LoVo (cell line): ENCODE results near the gene ADCY2.

ENCODE experiments used
- DNase-seq: peaks from one replicate; pipeline ENCODE4 v3.0.0-alpha.2; 2016; ENCODE audit warnings: low spot score

Gene ADCY2

GRCh38 chr5:7869474-7870136, 473.7 kb downstream of the ADCY2 start:
- DNase-seq, result no peak

DNA sequence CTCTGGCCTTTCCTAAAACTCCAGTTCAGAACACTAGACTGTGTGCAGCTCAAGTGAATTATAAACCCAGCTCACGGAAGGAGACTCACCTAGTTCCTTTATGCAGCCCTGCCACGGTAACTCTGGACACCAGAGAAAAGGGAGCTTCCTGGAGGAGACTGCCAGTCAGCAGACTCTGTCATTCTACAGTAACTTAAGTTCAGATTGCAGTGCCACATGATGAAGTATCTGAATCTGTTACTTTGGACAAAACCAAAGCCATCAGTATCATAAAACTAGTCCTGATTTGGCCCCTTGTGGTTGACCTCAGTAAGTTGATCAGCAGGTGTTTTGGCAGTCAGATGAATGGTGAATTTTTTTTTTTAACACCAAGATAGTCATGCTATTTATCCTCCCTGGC, 475.7 kb downstream of the ADCY2 start:
- DNase-seq, result no peak

- DNase-seq, result no peak
These were observed 476.7 kb downstream of the ADCY2 start for GRCh38 chr5:7872517-7873130.

DNA sequence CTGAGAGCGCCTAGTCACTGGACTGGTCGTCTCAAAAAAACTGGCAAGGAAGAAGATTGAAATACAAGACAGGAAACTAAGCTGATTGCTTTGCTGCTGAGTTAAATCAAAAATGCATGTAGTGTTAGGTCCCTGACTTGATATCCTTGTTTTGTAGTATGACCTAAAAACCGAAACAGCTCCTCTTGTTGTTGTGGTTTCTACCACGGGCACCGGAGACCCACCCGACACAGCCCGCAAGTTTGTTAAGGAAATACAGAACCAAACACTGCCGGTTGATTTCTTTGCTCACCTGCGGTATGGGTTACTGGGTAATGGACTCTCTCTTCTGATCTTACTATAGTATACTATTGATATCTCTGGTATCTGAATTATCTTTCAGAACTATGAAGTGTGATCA, 477.3 kb downstream of the ADCY2 start:
- DNase-seq, result no peak

GRCh38 chr5:7874639-7875038, 478.7 kb downstream of the ADCY2 start:
- no peak for DNase-seq

DNA sequence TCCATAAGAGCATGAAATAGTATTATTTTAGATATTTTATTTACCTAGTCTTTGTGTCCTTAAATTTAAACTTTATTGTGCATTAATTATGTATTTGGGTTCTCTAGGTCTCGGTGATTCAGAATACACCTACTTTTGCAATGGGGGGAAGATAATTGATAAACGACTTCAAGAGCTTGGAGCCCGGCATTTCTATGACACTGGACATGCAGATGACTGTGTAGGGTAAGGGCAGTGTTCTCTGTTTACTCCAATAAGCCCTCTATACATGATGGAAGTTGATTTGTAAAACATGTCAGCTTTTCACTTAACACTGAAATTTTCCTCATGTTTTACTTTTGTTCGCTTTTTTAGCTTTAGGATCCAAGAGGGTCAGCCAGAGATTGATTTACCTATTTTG, 479.2 kb downstream of the ADCY2 start:
- no peak for DNase-seq

DNA sequence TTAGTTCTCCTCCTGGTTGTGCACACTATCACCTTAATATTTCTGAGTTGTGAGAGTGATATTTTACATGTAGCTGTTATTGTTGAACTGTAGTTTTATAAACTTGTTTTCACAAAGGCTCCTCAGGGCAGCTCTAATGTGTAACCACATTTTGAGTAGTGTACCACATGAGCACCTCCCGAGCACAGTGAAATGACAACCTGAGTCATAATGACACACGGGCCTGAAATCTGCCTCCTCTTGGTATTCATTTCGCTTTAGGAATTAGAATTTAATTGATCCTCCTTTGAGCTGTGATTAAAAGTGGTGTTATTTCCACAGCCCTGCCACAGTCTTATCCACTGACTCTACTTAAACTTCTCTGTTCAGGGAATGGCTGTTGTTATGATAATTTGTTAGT, 480.9 kb downstream of the ADCY2 start:
- DNase-seq, result no peak

DNA sequence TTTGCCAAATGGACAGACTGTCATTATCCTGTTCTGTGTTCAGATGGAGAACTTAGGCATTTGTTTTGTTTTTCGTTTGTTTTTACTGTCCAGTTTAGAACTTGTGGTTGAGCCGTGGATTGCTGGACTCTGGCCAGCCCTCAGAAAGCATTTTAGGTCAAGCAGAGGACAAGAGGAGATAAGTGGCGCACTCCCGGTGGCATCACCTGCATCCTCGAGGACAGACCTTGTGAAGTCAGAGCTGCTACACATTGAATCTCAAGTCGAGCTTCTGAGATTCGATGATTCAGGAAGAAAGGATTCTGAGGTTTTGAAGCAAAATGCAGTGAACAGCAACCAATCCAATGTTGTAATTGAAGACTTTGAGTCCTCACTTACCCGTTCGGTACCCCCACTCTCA, 481.9 kb downstream of the ADCY2 start:
- no peak for DNase-seq

DNA sequence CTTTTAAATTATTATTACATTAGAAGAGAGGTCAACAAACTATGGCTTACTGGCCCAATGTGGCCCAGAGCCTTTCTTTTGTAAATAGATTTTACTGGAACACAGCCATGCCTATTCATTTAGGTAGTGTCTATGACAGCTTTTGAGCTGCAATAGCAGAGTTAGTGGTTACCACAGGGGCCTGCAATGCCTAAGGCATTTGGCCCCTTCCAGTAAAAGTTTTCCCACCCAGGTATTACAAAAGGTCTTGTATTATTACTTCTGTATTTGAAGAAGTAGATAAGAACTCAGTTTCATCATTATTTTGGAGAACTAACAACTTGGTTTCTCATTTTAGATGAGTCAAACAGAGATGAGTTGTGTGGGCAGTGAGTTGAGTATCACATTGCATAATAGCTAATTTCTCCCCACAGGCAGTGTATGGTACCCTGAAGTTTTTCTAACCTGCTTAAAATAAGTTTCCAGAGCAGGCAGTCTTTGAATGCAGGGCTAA, 482.5 kb downstream of the ADCY2 start:
- no peak for DNase-seq
